ENCODE measurements around the gene TECPR2. TPM values are rescaled to one million over a fixed set of nuclear protein-coding genes. Genes with fewer than 3 reads are reported as not detected.

Gene TECPR2
- total and polyA plus RNA-seq, 10 donors = 1.1 to 46.6 (median 26.7) TPM

- no peak for DNase-seq
- no peaks in the 10 kb centered on the region for H3K27me3 ChIP-seq (replicated peaks in 1 of 7)
- H3K4me1 ChIP-seq = no peaks in the 10 kb centered on the region
- WGBS, 5 donors = 93 to 98% (median 96%) methylated on average over 8 of the region's 8 CpGs
- TF ChIP-seq POLR2AphosphoS5 (IDR thresholded peaks at IDR 0.05) (no peak), CTCF (IDR thresholded peaks at IDR 0.05 in 8 of 11, conservative IDR thresholded peaks at IDR 0.05 in 3 of 11) (no peak), POLR2A (IDR thresholded peaks at IDR 0.05) (no peak)
- no peak overlapping the region for H3K4me3 ChIP-seq
- peaks cover 0 to 100% (median 27%) of the 10 kb centered on the region in 6 donors for H3K36me3 ChIP-seq
- H3K27ac ChIP-seq = no peak overlapping the region
- no peaks in the 10 kb centered on the region for H3K9me3 ChIP-seq
- intact Hi-C loops (cut with DNase I; ENCODE audit: low total_unique reads) = no loop called here
Measured at GRCh38 chr14:102430212-102430908, 67.6 kb downstream of the TECPR2 start.

- peak in 1 of 3 donors; percentile 9 for TF ChIP-seq POLR2AphosphoS5 (IDR thresholded peaks at IDR 0.05)
- no peak for TF ChIP-seq POLR2A (IDR thresholded peaks at IDR 0.05)
- no peaks in the 10 kb centered on the region for H3K4me1 ChIP-seq
- H3K4me3 ChIP-seq = no peak overlapping the region
- peaks cover 0 to 100% (median 33%) of the 10 kb centered on the region in 6 donors for H3K36me3 ChIP-seq
- H3K27ac ChIP-seq = no peak overlapping the region
- no peaks in the 10 kb centered on the region for H3K9me3 ChIP-seq
- no peak for DNase-seq
- H3K27me3 ChIP-seq (replicated peaks in 1 of 7) = no peaks in the 10 kb centered on the region
- 95 to 99% (median 97%) methylated on average over 11 to 12 of the region's 12 CpGs for WGBS, 5 donors
- intact Hi-C loops (cut with DNase I; ENCODE audit: low total_unique reads) = no loop called here
Measured at GRCh38 chr14:102431751-102432150, 69.0 kb downstream of the TECPR2 start.

- peaks cover 0 to 93% (median 29%) of the 10 kb centered on the region in 6 donors for H3K36me3 ChIP-seq
- DNase-seq = no peak
Measured at GRCh38 chr14:102434647-102435175, 72.0 kb downstream of the TECPR2 start.

More at GRCh38 chr14:102434647-102435175, 72.0 kb downstream of the TECPR2 start:
- intact Hi-C loops (cut with DNase I; ENCODE audit: low total_unique reads) = no loop called here
- TF ChIP-seq CTCF (IDR thresholded peaks at IDR 0.05 in 8 of 11, conservative IDR thresholded peaks at IDR 0.05 in 3 of 11) (no peak), POLR2AphosphoS5 (IDR thresholded peaks at IDR 0.05) (no peak), POLR2A (IDR thresholded peaks at IDR 0.05) (no peak)
- Histone ChIP-seq H3K27ac (no peak overlapping the region), H3K9me3 (no peaks in the 10 kb centered on the region), H3K27me3 (replicated peaks in 1 of 7) (no peaks in the 10 kb centered on the region), H3K4me1 (peaks cover 0 to 13% (median 5%) of the 10 kb centered on the region in 6 donors), H3K4me3 (no peak overlapping the region)
- WGBS, 5 donors = 90 to 95% (median 94%) methylated on average over 10 to 11 of the region's 11 CpGs

Measured in spleen (tissue), 11 donors.